ENCODE results near the gene ZNF224. TPM values are rescaled to one million over a fixed set of nuclear protein-coding genes. Genes with fewer than 3 reads are reported as not detected.

The ZNF224 gene
- polyA plus RNA-seq, 1 experiment: 17.5 TPM

GRCh38 chr19:44072543-44073401 is 21.4 kb upstream of the ZNF224 start:
- H3K27ac ChIP-seq (ENCODE audit: low read depth, low read length): no peak overlapping the region
- ChIA-PET CTCF (interaction anchor here (0.9 kb wide), 1 partner anchor 10 kb away, joined by 3 read pairs; no protein-coding TSS in a partner anchor), POLR2A (interaction anchor here (0.7 kb wide), 1 partner anchor 47 kb away, joined by 3 read pairs; no protein-coding TSS in a partner anchor)
- peak overlapping the region; percentile 90 for H3K4me3 ChIP-seq (ENCODE audit: low read depth, low read length)
- TF ChIP-seq, protein P1, sequence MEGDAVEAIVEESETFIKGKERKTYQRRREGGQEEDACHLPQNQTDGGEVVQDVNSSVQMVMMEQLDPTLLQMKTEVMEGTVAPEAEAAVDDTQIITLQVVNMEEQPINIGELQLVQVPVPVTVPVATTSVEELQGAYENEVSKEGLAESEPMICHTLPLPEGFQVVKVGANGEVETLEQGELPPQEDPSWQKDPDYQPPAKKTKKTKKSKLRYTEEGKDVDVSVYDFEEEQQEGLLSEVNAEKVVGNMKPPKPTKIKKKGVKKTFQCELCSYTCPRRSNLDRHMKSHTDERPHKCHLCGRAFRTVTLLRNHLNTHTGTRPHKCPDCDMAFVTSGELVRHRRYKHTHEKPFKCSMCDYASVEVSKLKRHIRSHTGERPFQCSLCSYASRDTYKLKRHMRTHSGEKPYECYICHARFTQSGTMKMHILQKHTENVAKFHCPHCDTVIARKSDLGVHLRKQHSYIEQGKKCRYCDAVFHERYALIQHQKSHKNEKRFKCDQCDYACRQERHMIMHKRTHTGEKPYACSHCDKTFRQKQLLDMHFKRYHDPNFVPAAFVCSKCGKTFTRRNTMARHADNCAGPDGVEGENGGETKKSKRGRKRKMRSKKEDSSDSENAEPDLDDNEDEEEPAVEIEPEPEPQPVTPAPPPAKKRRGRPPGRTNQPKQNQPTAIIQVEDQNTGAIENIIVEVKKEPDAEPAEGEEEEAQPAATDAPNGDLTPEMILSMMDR (IDR thresholded peaks at IDR 0.05; ENCODE audit: low read depth, low read length): no peak
- H3K9me3 ChIP-seq (ENCODE audit: control insufficient read depth, insufficient read depth, low read length): peaks cover 4% of the 10 kb centered on the region; the same call in 1 of the 2 replicates
- no peak for DNase-seq (ENCODE audit: low read depth, low spot score)
- no peaks in the 10 kb centered on the region for H3K27me3 ChIP-seq (ENCODE audit: control insufficient read depth, insufficient read depth, low read length)

DNA sequence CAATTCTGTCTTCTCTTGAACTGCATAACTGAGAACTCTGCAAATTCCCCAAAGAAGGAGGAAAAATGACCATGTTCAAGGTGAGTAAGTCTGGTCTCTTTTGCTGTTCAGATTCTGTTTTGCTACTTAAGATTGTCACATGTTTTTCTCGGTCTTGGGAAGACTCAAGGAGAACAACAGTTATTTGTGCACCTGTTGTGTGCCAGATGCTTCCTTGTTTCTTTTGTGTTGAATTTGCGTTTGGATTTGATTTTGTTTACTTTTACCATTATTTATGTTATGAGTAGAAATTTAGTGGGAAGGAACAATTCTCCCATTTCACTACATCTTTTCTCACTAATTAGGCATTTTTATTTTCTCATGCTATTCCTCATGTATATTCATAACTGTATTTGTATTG is 17.8 kb upstream of the ZNF224 start:
- Histone ChIP-seq H3K27ac (ENCODE audit: low read depth, low read length) (no peak overlapping the region), H3K27me3 (ENCODE audit: control insufficient read depth, insufficient read depth, low read length) (no peaks in the 10 kb centered on the region), H3K4me3 (ENCODE audit: low read depth, low read length) (no peak overlapping the region), H3K9me3 (ENCODE audit: control insufficient read depth, insufficient read depth, low read length) (no peaks in the 10 kb centered on the region; the same call in 1 of the 2 replicates)
- TF ChIP-seq, protein P1 (IDR thresholded peaks at IDR 0.05; ENCODE audit: low read depth, low read length): no peak
- DNase-seq (ENCODE audit: low read depth, low spot score): no peak
- POLR2A ChIA-PET: no interaction called here
- CTCF ChIA-PET: no interaction called here

DNA sequence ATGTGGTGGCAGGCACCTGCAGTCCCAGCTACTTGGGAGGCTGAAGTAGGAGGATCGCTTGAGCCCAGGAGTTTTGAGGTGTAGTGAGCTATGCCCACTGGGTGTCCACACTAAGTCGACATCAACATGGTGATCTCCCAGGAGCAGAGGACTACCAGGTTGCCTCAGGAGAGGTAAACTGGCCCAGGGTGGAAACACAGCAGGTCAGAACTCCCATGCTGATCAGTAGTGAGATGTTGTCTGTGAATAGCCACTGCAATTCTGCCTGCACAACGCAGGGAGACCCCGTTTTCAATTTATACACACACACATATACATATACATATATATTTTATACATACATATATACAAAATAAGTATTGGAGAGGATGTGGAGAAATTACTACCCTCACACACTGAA is 2.1 kb upstream of the ZNF224 start:
- Histone ChIP-seq H3K27ac (ENCODE audit: low read depth, low read length) (no peak overlapping the region), H3K27me3 (ENCODE audit: control insufficient read depth, insufficient read depth, low read length) (no peaks in the 10 kb centered on the region), H3K4me3 (ENCODE audit: low read depth, low read length) (no peak overlapping the region), H3K9me3 (ENCODE audit: control insufficient read depth, insufficient read depth, low read length) (no peaks in the 10 kb centered on the region; the same call in 1 of the 2 replicates)
- TF ChIP-seq, protein P1 (IDR thresholded peaks at IDR 0.05; ENCODE audit: low read depth, low read length): no peak
- ChIA-PET CTCF (no interaction called here), POLR2A (no interaction called here)
- DNase-seq (ENCODE audit: low read depth, low spot score): no peak

- POLR2A ChIA-PET: interaction anchor here (1.2 kb wide), 1 partner anchor 13 kb away, joined by 3 read pairs; the partner anchor contains the start of gene ZNF224
- Histone ChIP-seq H3K4me3 (ENCODE audit: low read depth, low read length) (no peak overlapping the region), H3K9me3 (ENCODE audit: control insufficient read depth, insufficient read depth, low read length) (peaks cover 31% of the 10 kb centered on the region), H3K27me3 (ENCODE audit: control insufficient read depth, insufficient read depth, low read length) (no peaks in the 10 kb centered on the region), H3K27ac (ENCODE audit: low read depth, low read length) (no peak overlapping the region)
- DNase-seq (ENCODE audit: low read depth, low spot score): no peak
- TF ChIP-seq, protein P1 (IDR thresholded peaks at IDR 0.05; ENCODE audit: low read depth, low read length): no peak
- CTCF ChIA-PET: no interaction called here
Observed at GRCh38 chr19:44107751-44108150, 13.6 kb downstream of the ZNF224 start.

- no peaks in the 10 kb centered on the region for H3K27me3 ChIP-seq (ENCODE audit: control insufficient read depth, insufficient read depth, low read length)
- CTCF ChIA-PET: no interaction called here
- TF ChIP-seq, protein P1 (IDR thresholded peaks at IDR 0.05; ENCODE audit: low read depth, low read length): no peak
- no peak for DNase-seq (ENCODE audit: low read depth, low spot score)
- POLR2A ChIA-PET: no interaction called here
- H3K27ac ChIP-seq (ENCODE audit: low read depth, low read length): no peak overlapping the region
- H3K9me3 ChIP-seq (ENCODE audit: control insufficient read depth, insufficient read depth, low read length): peaks cover 31% of the 10 kb centered on the region
- H3K4me3 ChIP-seq (ENCODE audit: low read depth, low read length): no peak overlapping the region
Observed at GRCh38 chr19:44109458-44109857, 15.3 kb downstream of the ZNF224 start.
